ENCODE measurements around the gene SAPCD1.

SAPCD1 gene

DNA sequence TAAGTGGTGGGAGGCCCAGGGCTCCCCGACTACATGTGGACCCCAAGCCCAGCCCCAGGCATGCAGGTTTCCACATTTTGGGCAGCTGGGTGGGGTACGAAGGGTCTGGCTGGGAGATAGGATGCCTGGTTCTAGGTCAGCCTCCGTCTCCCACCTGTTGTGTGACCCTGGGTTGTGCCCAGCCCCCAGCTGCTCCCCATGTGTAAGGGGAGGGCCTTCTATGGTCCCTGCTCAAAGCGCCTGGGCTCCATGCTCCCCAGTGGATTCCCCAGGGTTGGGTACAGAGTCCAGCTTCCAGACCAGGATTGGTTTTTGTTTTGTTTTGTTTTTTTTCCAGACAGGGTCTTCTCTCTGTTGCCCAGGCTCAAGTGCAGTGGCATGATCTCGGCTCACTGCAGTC, 15.7 kb downstream of the SAPCD1 start:
- POLR2A ChIA-PET: no interaction called here
- WGBS (ENCODE audit: insufficient coverage): 96% methylated on average over 4 of the region's 5 CpGs
- Histone ChIP-seq H3K4me1 (ENCODE audit: control extremely low read depth in 1 of 4, control insufficient read depth in 4 of 4, insufficient read depth in 4 of 4, low read length in 3 of 4) (peaks cover 0 to 27% (median 17%) of the 10 kb centered on the region in 4 experiments), H3K4me3 (ENCODE audit: control insufficient read depth in 1 of 7, extremely low read depth in 1 of 7, insufficient read depth in 4 of 7, low read depth in 2 of 7, low read length in 6 of 7) (no peak overlapping the region), H3K27ac (ENCODE audit: insufficient read depth in 1 of 2, low read depth in 1 of 2, low read length in 2 of 2, poor library complexity in 1 of 2, severe bottlenecking in 2 of 2) (no peak overlapping the region), H3K9me3 (ENCODE audit: control extremely low read depth in 1 of 5, control insufficient read depth in 4 of 5, insufficient read depth in 2 of 5, low read depth in 1 of 5, low read length in 4 of 5) (no peaks in the 10 kb centered on the region), H3K27me3 (replicated peaks in 2 of 5; ENCODE audit: control insufficient read depth in 4 of 5, insufficient read depth in 5 of 5, low read length in 4 of 5) (no peaks in the 10 kb centered on the region), H3K36me3 (ENCODE audit: control insufficient read depth in 4 of 4, insufficient read depth in 4 of 4, low read length in 3 of 4) (peaks cover 2 to 53% (median 43%) of the 10 kb centered on the region in 4 experiments)
- no peak for DNase-seq
- CTCF ChIA-PET: interaction anchor here (1.1 to 2.6 kb wide), 9 partner anchors 8 to 63 kb away, joined by 3 to 9 read pairs (median 5); partner anchors contain the start of genes LY6G6D, MPIG6B, MSH5 and VARS1

DNA sequence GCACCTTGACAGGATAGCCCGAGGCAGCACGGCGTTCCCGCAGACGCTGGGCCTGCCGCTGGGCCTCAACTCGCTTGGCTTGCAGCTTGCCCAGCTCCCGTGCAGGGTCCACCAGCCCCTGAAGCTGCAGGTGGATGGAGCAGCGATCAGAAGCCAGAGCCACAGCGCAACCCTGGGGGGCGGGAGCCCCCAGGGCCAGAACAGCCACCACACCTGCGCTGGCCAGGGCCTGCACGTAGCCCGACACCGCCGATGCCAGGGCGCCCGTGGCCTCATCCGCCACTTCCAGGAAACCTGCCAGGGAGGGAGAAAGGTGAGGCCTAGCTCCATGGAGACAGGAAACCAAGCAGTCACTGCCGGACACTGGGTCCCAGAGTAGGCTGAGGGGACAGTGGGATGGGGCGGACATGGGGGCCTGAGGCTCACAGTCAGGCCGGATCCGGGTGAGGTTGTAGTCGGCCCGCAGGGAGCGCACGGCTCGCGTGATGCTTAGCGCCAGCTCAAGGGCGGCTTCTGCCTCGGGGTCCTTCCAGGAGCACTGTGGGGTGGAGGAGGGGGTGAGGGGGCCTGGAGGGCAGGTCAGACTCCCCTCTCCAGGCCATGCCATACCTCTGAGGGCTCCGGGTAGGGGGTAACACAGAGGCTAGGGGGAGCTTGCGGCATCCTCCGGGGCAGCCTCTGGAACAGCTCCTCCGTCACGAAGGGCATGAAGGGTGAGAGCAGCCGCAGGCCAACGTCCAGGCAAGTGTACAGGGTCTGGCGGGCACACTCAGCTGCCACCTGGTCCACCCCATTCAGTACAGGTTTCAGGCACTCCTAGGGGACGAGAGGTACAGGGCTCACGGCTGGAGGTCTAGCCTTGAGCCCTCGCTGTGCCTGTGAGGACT, 16.8 kb downstream of the SAPCD1 start:
- Histone ChIP-seq H3K4me3 (ENCODE audit: control insufficient read depth in 1 of 7, extremely low read depth in 1 of 7, insufficient read depth in 4 of 7, low read depth in 2 of 7, low read length in 6 of 7) (no peak overlapping the region), H3K27me3 (replicated peaks in 2 of 5; ENCODE audit: control insufficient read depth in 4 of 5, insufficient read depth in 5 of 5, low read length in 4 of 5) (no peaks in the 10 kb centered on the region), H3K4me1 (ENCODE audit: control extremely low read depth in 1 of 4, control insufficient read depth in 4 of 4, insufficient read depth in 4 of 4, low read length in 3 of 4) (peaks cover 0 to 27% (median 17%) of the 10 kb centered on the region in 4 experiments), H3K27ac (ENCODE audit: insufficient read depth in 1 of 2, low read depth in 1 of 2, low read length in 2 of 2, poor library complexity in 1 of 2, severe bottlenecking in 2 of 2) (no peak overlapping the region), H3K9me3 (ENCODE audit: control extremely low read depth in 1 of 5, control insufficient read depth in 4 of 5, insufficient read depth in 2 of 5, low read depth in 1 of 5, low read length in 4 of 5) (no peaks in the 10 kb centered on the region), H3K36me3 (ENCODE audit: control insufficient read depth in 4 of 4, insufficient read depth in 4 of 4, low read length in 3 of 4) (peaks cover 4 to 59% (median 50%) of the 10 kb centered on the region in 4 experiments)
- 98% methylated on average over 36 of the region's 43 CpGs for WGBS (ENCODE audit: insufficient coverage)
- ChIA-PET CTCF (interaction anchor here (0.7 to 2.6 kb wide), 8 partner anchors 10 to 61 kb away, joined by 3 to 9 read pairs (median 3); partner anchors contain the start of gene MPIG6B), POLR2A (no interaction called here)
- DNase-seq: no peak

DNA sequence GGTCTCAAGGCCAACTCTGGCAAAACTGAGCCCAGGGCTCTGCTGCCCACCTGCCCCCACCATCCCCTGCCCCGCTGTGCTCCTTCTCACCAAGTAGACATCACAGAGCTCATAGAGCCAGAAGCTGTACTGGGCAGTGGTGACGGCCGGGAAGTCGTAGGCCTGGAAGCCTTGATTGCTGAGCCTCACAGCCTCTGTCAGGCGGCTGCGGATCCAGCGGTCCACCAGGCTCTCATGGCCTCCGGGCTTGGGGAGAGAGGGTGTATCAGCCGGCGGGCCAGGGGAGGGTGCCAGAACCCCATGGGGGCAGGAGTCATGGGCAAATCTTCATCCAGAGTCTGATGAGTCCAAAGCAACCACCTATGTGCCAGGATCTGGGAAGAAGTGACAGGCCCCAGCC, 17.5 kb downstream of the SAPCD1 start:
- WGBS (ENCODE audit: insufficient coverage): 99% methylated on average over 9 of the region's 10 CpGs
- POLR2A ChIA-PET: no interaction called here
- DNase-seq: no peak
- Histone ChIP-seq H3K27me3 (replicated peaks in 2 of 5; ENCODE audit: control insufficient read depth in 4 of 5, insufficient read depth in 5 of 5, low read length in 4 of 5) (no peaks in the 10 kb centered on the region), H3K9me3 (ENCODE audit: control extremely low read depth in 1 of 5, control insufficient read depth in 4 of 5, insufficient read depth in 2 of 5, low read depth in 1 of 5, low read length in 4 of 5) (no peaks in the 10 kb centered on the region), H3K4me1 (ENCODE audit: control extremely low read depth in 1 of 4, control insufficient read depth in 4 of 4, insufficient read depth in 4 of 4, low read length in 3 of 4) (peaks cover 0 to 27% (median 17%) of the 10 kb centered on the region in 4 experiments), H3K4me3 (ENCODE audit: control insufficient read depth in 1 of 7, extremely low read depth in 1 of 7, insufficient read depth in 4 of 7, low read depth in 2 of 7, low read length in 6 of 7) (no peak overlapping the region), H3K36me3 (ENCODE audit: control insufficient read depth in 4 of 4, insufficient read depth in 4 of 4, low read length in 3 of 4) (peaks cover 8 to 66% (median 56%) of the 10 kb centered on the region in 4 experiments), H3K27ac (ENCODE audit: insufficient read depth in 1 of 2, low read depth in 1 of 2, low read length in 2 of 2, poor library complexity in 1 of 2, severe bottlenecking in 2 of 2) (no peak overlapping the region)
- CTCF ChIA-PET: interaction anchor here (0.7 to 2.6 kb wide), 5 partner anchors 10 to 54 kb away, joined by 3 to 9 read pairs (median 3); no protein-coding TSS in a partner anchor

DNA sequence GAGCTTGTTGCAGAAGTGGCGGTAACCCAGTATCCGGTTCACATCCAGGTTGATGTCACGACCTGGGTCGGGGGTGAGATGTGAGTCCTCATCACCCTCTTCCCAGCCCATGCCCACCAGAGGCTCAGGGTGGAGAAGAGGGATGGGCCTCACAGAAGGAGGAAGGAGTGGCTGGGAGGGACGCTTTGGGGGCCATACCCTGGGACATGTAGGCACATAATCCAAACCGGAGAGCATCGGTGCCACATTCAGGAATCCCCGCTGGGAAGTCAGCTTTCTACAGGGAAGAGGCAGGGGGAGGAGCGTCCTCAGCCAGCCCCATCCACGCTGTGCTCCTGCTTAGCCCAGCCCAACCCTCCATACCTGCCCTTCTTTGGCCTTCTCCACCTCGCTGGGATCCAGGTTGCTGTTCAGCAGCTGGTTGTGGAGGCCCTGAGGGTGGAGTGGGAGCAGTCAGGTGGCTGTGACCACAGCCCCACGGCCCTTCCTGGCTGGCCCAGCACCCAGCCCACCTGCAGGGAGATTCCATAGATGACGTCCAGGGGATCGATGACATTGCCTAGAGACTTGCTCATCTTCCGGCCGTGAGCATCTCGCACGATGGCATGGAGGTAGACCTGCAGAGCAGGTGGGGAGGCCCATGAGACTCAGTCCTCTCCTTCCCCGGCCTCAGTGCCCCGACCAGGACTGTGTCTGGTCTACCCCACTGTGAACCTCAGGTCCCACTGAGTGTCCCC, 18.2 kb downstream of the SAPCD1 start:
- 97% methylated on average over 15 of the region's 20 CpGs for WGBS (ENCODE audit: insufficient coverage)
- ChIA-PET POLR2A (no interaction called here), CTCF (interaction anchor here (0.7 to 2.6 kb wide), 4 partner anchors 11 to 69 kb away, joined by 3 to 9 read pairs (median 3); no protein-coding TSS in a partner anchor)
- Histone ChIP-seq H3K9me3 (ENCODE audit: control extremely low read depth in 1 of 5, control insufficient read depth in 4 of 5, insufficient read depth in 2 of 5, low read depth in 1 of 5, low read length in 4 of 5) (no peaks in the 10 kb centered on the region), H3K36me3 (ENCODE audit: control insufficient read depth in 4 of 4, insufficient read depth in 4 of 4, low read length in 3 of 4) (peaks cover 9 to 73% (median 62%) of the 10 kb centered on the region in 4 experiments), H3K27me3 (replicated peaks in 2 of 5; ENCODE audit: control insufficient read depth in 4 of 5, insufficient read depth in 5 of 5, low read length in 4 of 5) (no peaks in the 10 kb centered on the region), H3K4me1 (ENCODE audit: control extremely low read depth in 1 of 4, control insufficient read depth in 4 of 4, insufficient read depth in 4 of 4, low read length in 3 of 4) (peaks cover 0 to 24% (median 17%) of the 10 kb centered on the region in 4 experiments), H3K27ac (ENCODE audit: insufficient read depth in 1 of 2, low read depth in 1 of 2, low read length in 2 of 2, poor library complexity in 1 of 2, severe bottlenecking in 2 of 2) (no peak overlapping the region), H3K4me3 (ENCODE audit: control insufficient read depth in 1 of 7, extremely low read depth in 1 of 7, insufficient read depth in 4 of 7, low read depth in 2 of 7, low read length in 6 of 7) (no peak overlapping the region)
- no peak for DNase-seq

DNA sequence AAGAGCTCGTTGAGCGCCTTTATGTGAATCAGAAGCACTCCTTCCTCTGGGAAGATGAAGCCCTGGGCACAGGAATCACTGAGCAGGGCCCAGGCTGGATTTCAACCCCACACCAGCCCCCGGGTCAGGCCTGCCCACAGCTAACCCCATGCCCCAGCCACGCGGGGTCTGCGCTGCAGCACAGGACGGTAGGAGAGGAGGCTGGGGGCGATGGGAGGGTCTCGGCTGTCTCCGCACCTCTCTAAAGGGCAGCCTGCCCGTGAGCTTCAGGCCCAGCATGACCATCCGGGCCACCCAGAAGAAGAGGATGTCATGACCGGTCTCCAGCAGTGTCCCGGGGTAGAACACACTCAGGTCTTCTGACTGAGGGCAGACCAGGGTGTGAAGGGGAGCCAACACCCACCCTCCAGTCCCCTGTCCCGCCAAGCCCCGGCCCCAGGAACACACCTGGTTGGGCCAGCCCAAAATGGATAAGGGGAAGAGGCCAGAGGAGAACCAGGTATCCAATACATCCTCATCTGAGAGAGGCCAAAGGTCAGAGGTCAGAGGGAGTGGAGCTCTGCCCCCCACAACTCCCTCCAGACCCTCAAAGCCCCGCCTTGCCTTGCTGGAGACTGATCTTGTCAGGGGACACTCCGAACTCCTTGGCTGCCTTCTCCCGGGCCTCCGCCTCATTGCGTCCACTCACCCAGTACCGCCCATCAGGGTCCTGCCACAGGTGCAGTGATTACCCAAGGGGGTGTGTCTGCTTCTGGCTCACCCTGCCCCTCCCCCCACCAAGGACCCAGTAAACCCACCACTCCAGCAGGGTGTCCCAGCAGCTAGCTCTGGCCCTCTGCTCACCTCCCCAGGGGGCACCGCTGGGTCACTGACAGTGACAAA, 19.0 kb downstream of the SAPCD1 start:
- peaks cover 0 to 17% (median 12%) of the 10 kb centered on the region in 4 experiments for H3K4me1 ChIP-seq (ENCODE audit: control extremely low read depth in 1 of 4, control insufficient read depth in 4 of 4, insufficient read depth in 4 of 4, low read length in 3 of 4)
- H3K36me3 ChIP-seq (ENCODE audit: control insufficient read depth in 4 of 4, insufficient read depth in 4 of 4, low read length in 3 of 4): peaks cover 9 to 74% (median 64%) of the 10 kb centered on the region in 4 experiments
- CTCF ChIA-PET: interaction anchor here (1.6 to 2.6 kb wide), 2 partner anchors 10 to 70 kb away, joined by 3 to 9 read pairs; no protein-coding TSS in a partner anchor
- POLR2A ChIA-PET: no interaction called here
- no peaks in the 10 kb centered on the region for H3K27me3 ChIP-seq (replicated peaks in 2 of 5; ENCODE audit: control insufficient read depth in 4 of 5, insufficient read depth in 5 of 5, low read length in 4 of 5)
- H3K4me3 ChIP-seq (ENCODE audit: control insufficient read depth in 1 of 7, extremely low read depth in 1 of 7, insufficient read depth in 4 of 7, low read depth in 2 of 7, low read length in 6 of 7): no peak overlapping the region
- DNase-seq: no peak
- H3K9me3 ChIP-seq (ENCODE audit: control extremely low read depth in 1 of 5, control insufficient read depth in 4 of 5, insufficient read depth in 2 of 5, low read depth in 1 of 5, low read length in 4 of 5): no peaks in the 10 kb centered on the region
- WGBS (ENCODE audit: insufficient coverage): 96% methylated on average over 20 of the region's 23 CpGs
- H3K27ac ChIP-seq (ENCODE audit: insufficient read depth in 1 of 2, low read depth in 1 of 2, low read length in 2 of 2, poor library complexity in 1 of 2, severe bottlenecking in 2 of 2): no peak overlapping the region

DNA sequence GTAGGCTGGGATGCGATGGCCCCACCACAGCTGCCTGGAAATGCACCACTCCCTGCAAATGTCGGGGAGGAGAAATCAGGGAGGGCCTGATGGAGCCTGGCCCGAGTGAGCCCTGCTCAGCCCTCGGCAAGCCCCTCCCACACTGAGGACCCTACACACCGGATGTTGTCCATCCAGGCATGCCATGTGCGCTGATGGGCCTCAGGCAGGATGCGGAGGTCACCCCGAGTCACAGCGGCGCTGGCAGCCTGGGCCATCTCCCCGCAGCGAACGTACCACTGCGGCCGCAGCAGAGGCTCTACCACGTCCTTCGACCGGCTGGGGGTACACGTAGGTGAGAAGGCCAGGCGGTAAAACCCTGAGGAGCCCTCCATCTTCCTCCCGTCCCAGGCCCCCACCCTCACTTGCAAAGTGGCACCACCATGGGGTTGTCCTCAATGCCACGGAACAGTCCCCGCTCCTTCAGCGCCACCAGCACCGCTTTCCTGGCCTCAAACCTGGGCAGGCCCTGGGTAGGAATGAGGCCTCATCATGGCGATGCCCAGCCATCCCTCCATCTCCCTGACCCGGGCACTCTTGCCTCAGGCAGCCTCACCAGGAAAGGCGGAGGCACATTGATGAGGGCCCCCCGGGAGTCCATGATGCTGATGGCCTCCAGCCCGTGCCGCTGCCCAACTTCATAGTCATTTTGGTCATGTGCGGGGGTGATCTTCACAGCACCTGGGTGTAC, 19.8 kb downstream of the SAPCD1 start:
- ChIA-PET POLR2A (no interaction called here), CTCF (interaction anchor here (1.0 to 2.6 kb wide), 2 partner anchors 9 to 86 kb away, joined by 3 to 9 read pairs; no protein-coding TSS in a partner anchor)

More for the DNA sequence above, 19.8 kb downstream of the SAPCD1 start:
- no peaks in the 10 kb centered on the region for H3K9me3 ChIP-seq (ENCODE audit: control extremely low read depth in 1 of 5, control insufficient read depth in 4 of 5, insufficient read depth in 2 of 5, low read depth in 1 of 5, low read length in 4 of 5)
- H3K4me3 ChIP-seq (ENCODE audit: control insufficient read depth in 1 of 7, extremely low read depth in 1 of 7, insufficient read depth in 4 of 7, low read depth in 2 of 7, low read length in 6 of 7): no peak overlapping the region
- 94% methylated on average over 31 of the region's 32 CpGs for WGBS (ENCODE audit: insufficient coverage)
- H3K4me1 ChIP-seq (ENCODE audit: control extremely low read depth in 1 of 4, control insufficient read depth in 4 of 4, insufficient read depth in 4 of 4, low read length in 3 of 4): peaks cover 0 to 9% (median 4%) of the 10 kb centered on the region in 4 experiments
- H3K36me3 ChIP-seq (ENCODE audit: control insufficient read depth in 4 of 4, insufficient read depth in 4 of 4, low read length in 3 of 4): peaks cover 9 to 76% (median 65%) of the 10 kb centered on the region in 4 experiments
- no peak for DNase-seq
- H3K27ac ChIP-seq (ENCODE audit: insufficient read depth in 1 of 2, low read depth in 1 of 2, low read length in 2 of 2, poor library complexity in 1 of 2, severe bottlenecking in 2 of 2): no peak overlapping the region
- no peaks in the 10 kb centered on the region for H3K27me3 ChIP-seq (replicated peaks in 2 of 5; ENCODE audit: control insufficient read depth in 4 of 5, insufficient read depth in 5 of 5, low read length in 4 of 5)
